K562 (cell line): ENCODE measurements around the gene IL12RB1. TPM values are rescaled to one million over a fixed set of nuclear protein-coding genes. Genes with fewer than 3 reads are reported as not detected.
A peak's percentile ranks its signal among the peaks of the same experiment; 100 is the strongest.

Experiments
- CCNT2 ChIP-seq: IDR thresholded peaks from 2 replicates; pipeline ENCODE4 v1.6.1; 2011; ENCODE audit warnings: borderline replicate concordance, low read depth, mild to moderate bottlenecking, moderate library complexity, mixed read lengths, low read length; ENCODE audit not compliant: insufficient read length; ENCODE audit errors: extremely low read depth
- CEBPG ChIP-seq, 3 experiments: fragments of 200-800 bp in 1 of 3; sonication (Bioruptor generic) in 1 of 3; sonication (generic) in 1 of 3; formaldehyde crosslinking in 1 of 3; IDR thresholded peaks in 2 of 3; conservative IDR thresholded peaks in 1 of 3; 2 replicates each; pipeline versions ENCODE4 v1.6.1 to v1.8.0; 2016 to 2022; ENCODE audit warnings: missing compliant biosample characterization in 2 of 3, missing genetic modification characterization in 2 of 3, mild to moderate bottlenecking in 1 of 3, missing genetic modification reagents in 1 of 3
- CHD2 ChIP-seq: IDR thresholded peaks from 2 replicates; pipeline ENCODE4 v1.6.1; 2011; ENCODE audit warnings: low read depth, low read length
- CREM ChIP-seq: IDR thresholded peaks from 2 replicates; pipeline ENCODE4 v1.6.1; 2014; ENCODE audit warnings: antibody characterized with exemption, low read depth
- CTBP1 ChIP-seq: fragments of 450-650 bp; IDR thresholded peaks from 2 replicates; pipeline ENCODE4 v1.6.1; 2016; ENCODE audit warnings: borderline replicate concordance
- HNRNPK ChIP-seq: fragments of 200-400 bp; formaldehyde crosslinking; IDR thresholded peaks from one replicate; pipeline ENCODE4 v1.6.1; 2018; ENCODE audit warnings: mild to moderate bottlenecking, low read depth, low read length; ENCODE audit not compliant: poor library complexity, severe bottlenecking
- MAFG ChIP-seq: fragments of 450-650 bp; conservative IDR thresholded peaks from 2 replicates; pipeline ENCODE4 v1.6.1; 2016; ENCODE audit warnings: missing genetic modification characterization, missing compliant biosample characterization
- NR1H2 ChIP-seq: sonication (generic); formaldehyde crosslinking; IDR thresholded peaks from 2 replicates; pipeline ENCODE4 v1.4.0; 2020; ENCODE audit warnings: mild to moderate bottlenecking, missing genetic modification reagents
- RB1 ChIP-seq: fragments of 450-650 bp; IDR thresholded peaks from 2 replicates; pipeline ENCODE4 v1.6.1; 2017; ENCODE audit warnings: low read depth, mild to moderate bottlenecking
- ZFX ChIP-seq: sonication (generic); formaldehyde crosslinking; IDR thresholded peaks from 2 replicates; pipeline ENCODE4 v1.8.0; 2022; ENCODE audit warnings: mild to moderate bottlenecking, missing genetic modification reagents, moderate library complexity
- ZNF143 ChIP-seq: sonication (generic); formaldehyde crosslinking; IDR thresholded peaks from 2 replicates; pipeline ENCODE4 v1.9.0; 2022; ENCODE audit warnings: mild to moderate bottlenecking, missing genetic modification reagents
- ZNF436 ChIP-seq: fragments of 250-450, 450-650 bp; sonication (Bioruptor Pico); formaldehyde crosslinking; IDR thresholded peaks from 2 replicates; pipeline ENCODE4 v1.7.0; 2020; ENCODE audit warnings: mild to moderate bottlenecking
- polyA plus RNA-seq, 8 experiments: library from polyadenylated mRNA; depleted of rRNA in 4 of 8; stranded (reverse) in 5 of 8; unstranded in 3 of 8; fragments of >200 nt; fragmentation: Nextera tagmentation in 2 of 8; fragmentation: Illumina TruSeq in 1 of 8; extraction: Ambion mirVana in 2 of 8; extraction: Trizol in 1 of 8; gene quantifications; 2 replicates each; pipeline versions ENCODE4 v1.2.1 to v1.2.3, GENCODE V29; 2011 to 2014; ENCODE audit warnings: inconsistent platforms in 1 of 8, missing spikeins in 1 of 8
- total RNA-seq, 7 experiments: library from RNA; depleted of rRNA in 6 of 7; stranded (reverse); fragments of >200 nt in 6 of 7; fragmentation: Illumina TruSeq in 2 of 7; extraction: Trizol in 2 of 7; gene quantifications; 2 replicates each; pipeline versions ENCODE4 v1.2.1 to v1.2.3, GENCODE V29; 2011 to 2021; ENCODE audit warnings: low replicate concordance in 1 of 7
- TF ChIP-seq, protein P1 (sequence below), 2 experiments: fragments of 450-650 bp in 1 of 2; sonication (generic) in 1 of 2; formaldehyde crosslinking in 1 of 2; IDR thresholded peaks; 2 replicates each; pipeline versions ENCODE4 v1.7.1 to v1.9.0; 2016 to 2022; ENCODE audit warnings: inconsistent platforms in 1 of 2, mild to moderate bottlenecking in 1 of 2, missing genetic modification reagents in 1 of 2
- TF ChIP-seq, protein P2 (sequence below): fragments of 200-800 bp; sonication (Bioruptor generic); IDR thresholded peaks from 2 replicates; pipeline ENCODE4 v1.6.1; 2017; ENCODE audit warnings: missing genetic modification characterization, missing compliant biosample characterization

The IL12RB1 gene
- total and polyA plus RNA-seq, 9 of the 15 experiments (the other 6 are each of a cell fraction or from before 2014, with no cell fraction given), result 0.04 to 0.07 (median 0.06) TPM; not detected in 5

DNA sequence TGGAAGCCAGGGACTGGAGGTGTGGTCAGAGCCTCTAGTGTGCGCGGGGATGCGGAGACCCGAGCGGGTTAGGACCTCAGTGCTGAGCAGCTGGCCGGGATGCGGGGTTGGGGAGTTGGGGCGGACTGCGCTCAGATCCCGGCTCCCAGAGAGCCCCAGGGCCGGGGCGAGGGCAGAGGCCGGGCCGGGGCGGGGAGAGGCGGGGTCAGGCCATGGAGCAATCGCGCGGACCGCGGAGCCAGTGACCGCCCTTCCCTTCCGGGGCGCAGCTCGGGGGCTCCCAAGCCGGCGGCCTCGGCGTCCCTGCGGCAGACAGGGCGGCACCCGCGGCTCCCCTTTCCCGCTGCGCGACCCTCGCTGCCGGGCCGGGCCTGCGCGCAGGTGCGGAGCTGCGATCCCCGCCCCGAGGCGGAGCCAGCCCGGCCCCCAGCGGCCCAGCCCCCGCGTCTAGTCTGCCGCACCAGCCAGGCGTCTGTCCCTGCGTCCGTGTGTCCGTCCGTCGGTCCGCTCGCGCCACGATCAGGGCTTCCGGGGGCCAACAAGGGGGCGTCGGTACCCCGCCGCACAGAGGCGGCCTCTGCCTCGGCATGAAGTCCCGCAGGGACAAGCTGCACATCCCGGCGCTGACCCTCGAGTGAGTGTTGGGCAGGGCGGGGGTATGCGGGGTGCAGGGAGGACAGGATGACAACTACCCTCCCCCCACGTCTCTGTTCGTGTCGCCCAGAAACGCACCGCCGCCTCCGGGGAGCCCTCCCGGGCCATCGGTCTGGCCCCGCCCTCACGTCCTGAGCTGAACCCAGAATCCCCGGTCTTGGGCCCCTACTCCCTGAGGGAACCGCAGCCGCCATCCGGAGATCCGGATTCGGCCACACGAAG is 23.2 kb upstream of the IL12RB1 start (continued):
- TF ChIP-seq, protein P1, sequence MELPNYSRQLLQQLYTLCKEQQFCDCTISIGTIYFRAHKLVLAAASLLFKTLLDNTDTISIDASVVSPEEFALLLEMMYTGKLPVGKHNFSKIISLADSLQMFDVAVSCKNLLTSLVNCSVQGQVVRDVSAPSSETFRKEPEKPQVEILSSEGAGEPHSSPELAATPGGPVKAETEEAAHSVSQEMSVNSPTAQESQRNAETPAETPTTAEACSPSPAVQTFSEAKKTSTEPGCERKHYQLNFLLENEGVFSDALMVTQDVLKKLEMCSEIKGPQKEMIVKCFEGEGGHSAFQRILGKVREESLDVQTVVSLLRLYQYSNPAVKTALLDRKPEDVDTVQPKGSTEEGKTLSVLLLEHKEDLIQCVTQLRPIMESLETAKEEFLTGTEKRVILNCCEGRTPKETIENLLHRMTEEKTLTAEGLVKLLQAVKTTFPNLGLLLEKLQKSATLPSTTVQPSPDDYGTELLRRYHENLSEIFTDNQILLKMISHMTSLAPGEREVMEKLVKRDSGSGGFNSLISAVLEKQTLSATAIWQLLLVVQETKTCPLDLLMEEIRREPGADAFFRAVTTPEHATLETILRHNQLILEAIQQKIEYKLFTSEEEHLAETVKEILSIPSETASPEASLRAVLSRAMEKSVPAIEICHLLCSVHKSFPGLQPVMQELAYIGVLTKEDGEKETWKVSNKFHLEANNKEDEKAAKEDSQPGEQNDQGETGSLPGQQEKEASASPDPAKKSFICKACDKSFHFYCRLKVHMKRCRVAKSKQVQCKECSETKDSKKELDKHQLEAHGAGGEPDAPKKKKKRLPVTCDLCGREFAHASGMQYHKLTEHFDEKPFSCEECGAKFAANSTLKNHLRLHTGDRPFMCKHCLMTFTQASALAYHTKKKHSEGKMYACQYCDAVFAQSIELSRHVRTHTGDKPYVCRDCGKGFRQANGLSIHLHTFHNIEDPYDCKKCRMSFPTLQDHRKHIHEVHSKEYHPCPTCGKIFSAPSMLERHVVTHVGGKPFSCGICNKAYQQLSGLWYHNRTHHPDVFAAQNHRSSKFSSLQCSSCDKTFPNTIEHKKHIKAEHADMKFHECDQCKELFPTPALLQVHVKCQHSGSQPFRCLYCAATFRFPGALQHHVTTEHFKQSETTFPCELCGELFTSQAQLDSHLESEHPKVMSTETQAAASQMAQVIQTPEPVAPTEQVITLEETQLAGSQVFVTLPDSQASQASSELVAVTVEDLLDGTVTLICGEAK (IDR thresholded peaks at IDR 0.05), result peak; percentile 50; the same call in 1 of the 2 replicates
- TF ChIP-seq, protein P1 (CRISPR knock-in tag; IDR thresholded peaks at IDR 0.05), result no peak
- TF ChIP-seq ZNF143 (CRISPR knock-in tag) (no peak), CTBP1 (peak; percentile 71; the same call in 1 of the 2 replicates), CHD2 (no peak), CREM (0 out of 2 replicates have a peak, but pooled peaks have one; percentile 22), MAFG (tag) (no peak), RB1 (peak; percentile 68; the same call in 1 of the 2 replicates), CCNT2 (peak; percentile 62), NR1H2 (CRISPR knock-in tag) (0 out of 2 replicates have a peak, but pooled peaks have one; percentile 72), ZFX (peak; percentile 52), HNRNPK (no peak), ZNF436 (CRISPR knock-in tag) (peak; percentile 76), CEBPG (CRISPR knock-in tag; IDR thresholded peaks at IDR 0.05) (no peak), CEBPG (tag; conservative IDR thresholded peaks at IDR 0.05 in 1 of 2, IDR thresholded peaks at IDR 0.05 in 1 of 2) (peak in 1 of 2 experiments; percentile 63; a peak in 1 of 4 replicates)
- TF ChIP-seq, protein P2, sequence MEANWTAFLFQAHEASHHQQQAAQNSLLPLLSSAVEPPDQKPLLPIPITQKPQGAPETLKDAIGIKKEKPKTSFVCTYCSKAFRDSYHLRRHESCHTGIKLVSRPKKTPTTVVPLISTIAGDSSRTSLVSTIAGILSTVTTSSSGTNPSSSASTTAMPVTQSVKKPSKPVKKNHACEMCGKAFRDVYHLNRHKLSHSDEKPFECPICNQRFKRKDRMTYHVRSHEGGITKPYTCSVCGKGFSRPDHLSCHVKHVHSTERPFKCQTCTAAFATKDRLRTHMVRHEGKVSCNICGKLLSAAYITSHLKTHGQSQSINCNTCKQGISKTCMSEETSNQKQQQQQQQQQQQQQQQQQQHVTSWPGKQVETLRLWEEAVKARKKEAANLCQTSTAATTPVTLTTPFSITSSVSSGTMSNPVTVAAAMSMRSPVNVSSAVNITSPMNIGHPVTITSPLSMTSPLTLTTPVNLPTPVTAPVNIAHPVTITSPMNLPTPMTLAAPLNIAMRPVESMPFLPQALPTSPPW, result peak; percentile 67
